SHP77 (cell line): ENCODE results near the gene TUBB2B.
"Not testable (repeated sequence)": the region's sequence is repeated elsewhere in the genome, so short reads cannot be mapped to it uniquely, and the experiment has no call there.

ENCODE experiments used
- DNase-seq, 2 experiments: peaks; one replicate each; lab custom pipeline; 2025; lab: John Stamatoyannopoulos, UW

Gene TUBB2B

GRCh38 chr6:3258201-3258600, 30.7 kb upstream of the TUBB2B start:
- no peak for DNase-seq

- DNase-seq, result no peak
These were observed 26.1 kb upstream of the TUBB2B start for GRCh38 chr6:3253597-3253961.

GRCh38 chr6:3252861-3253596, 25.6 kb upstream of the TUBB2B start:
- no peak for DNase-seq

- DNase-seq, result no peak
These were observed 24.9 kb upstream of the TUBB2B start for GRCh38 chr6:3252369-3252768.

GRCh38 chr6:3251462-3252314, 24.2 kb upstream of the TUBB2B start:
- DNase-seq, result peak; percentile 50 to 62

- DNase-seq, result peak; percentile 65 to 67
These were observed 22.8 kb upstream of the TUBB2B start for GRCh38 chr6:3250231-3250675.

GRCh38 chr6:3249821-3250220, 22.4 kb upstream of the TUBB2B start:
- DNase-seq, result no peak

GRCh38 chr6:3247255-3248146, 20.0 kb upstream of the TUBB2B start:
- DNase-seq, result peak; percentile 35 to 60

GRCh38 chr6:3245216-3245615, 17.8 kb upstream of the TUBB2B start:
- DNase-seq, result no peak

- DNase-seq, result not testable (repeated sequence)
These were observed 17.3 kb upstream of the TUBB2B start for GRCh38 chr6:3244832-3245161.

- DNase-seq, result no peak
These were observed 16.8 kb upstream of the TUBB2B start for GRCh38 chr6:3244003-3244831.

- DNase-seq, result no peak
These were observed 15.3 kb upstream of the TUBB2B start for GRCh38 chr6:3242768-3243167.

GRCh38 chr6:3241745-3242144, 14.3 kb upstream of the TUBB2B start:
- not testable (repeated sequence) for DNase-seq

GRCh38 chr6:3240595-3240994, 13.1 kb upstream of the TUBB2B start:
- DNase-seq, result no peak

GRCh38 chr6:3239110-3239830, 11.8 kb upstream of the TUBB2B start:
- peak in 1 of 2 experiments; percentile 34 for DNase-seq

GRCh38 chr6:3237761-3238662, 10.6 kb upstream of the TUBB2B start:
- DNase-seq, result no peak

GRCh38 chr6:3236005-3236404, 8.6 kb upstream of the TUBB2B start:
- DNase-seq, result no peak

- no peak for DNase-seq
These were observed 8.0 kb upstream of the TUBB2B start for GRCh38 chr6:3235486-3235885.

- DNase-seq, result no peak
These were observed 6.5 kb upstream of the TUBB2B start for GRCh38 chr6:3233904-3234303.

- no peak for DNase-seq
These were observed 5.9 kb upstream of the TUBB2B start for GRCh38 chr6:3233321-3233720.
